Measurements from ENCODE around the gene CNOT3.

GRCh38 chr19:54096617-54097106 lies 40.9 kb upstream of the CNOT3 start:
- TF ChIP-seq CAMTA2 (CRISPR knock-in tag; IDR thresholded peaks at IDR 0.05; ENCODE audit: borderline replicate concordance) (no peak), ZNF589 (CRISPR knock-in tag; conservative IDR thresholded peaks at IDR 0.05) (no peak), CTCF (CRISPR knock-in tag; IDR thresholded peaks at IDR 0.05) (peak; percentile 46), ZNF329 (CRISPR knock-in tag; IDR thresholded peaks at IDR 0.05; ENCODE audit: low read depth) (no peak)

Measured in HepG2 (cell line).